ENCODE results near the gene GTPBP2.

Gene GTPBP2

GRCh38 chr6:43572015-43572414 is 57.0 kb downstream of the GTPBP2 start:
- no peak overlapping the region for H2AFZ ChIP-seq (ENCODE audit: low read depth, low read length)
- H3K9me3 ChIP-seq (ENCODE audit: low read length) = no peaks in the 10 kb centered on the region
- peaks cover 52% of the 10 kb centered on the region for H3K36me3 ChIP-seq (ENCODE audit: insufficient read depth, low read length)
- no peaks in the 10 kb centered on the region for H3K27me3 ChIP-seq (ENCODE audit: insufficient read depth, low read length)
- H3K4me1 ChIP-seq (ENCODE audit: insufficient read depth, low read length) = peaks cover 11% of the 10 kb centered on the region
- H3K4me3 ChIP-seq (ENCODE audit: low read length) = no peak overlapping the region

- Histone ChIP-seq H2AFZ (ENCODE audit: low read depth, low read length) (no peak overlapping the region), H3K36me3 (ENCODE audit: insufficient read depth, low read length) (peaks cover 59% of the 10 kb centered on the region), H3K4me1 (ENCODE audit: insufficient read depth, low read length) (peaks cover 9% of the 10 kb centered on the region), H3K27me3 (ENCODE audit: insufficient read depth, low read length) (no peaks in the 10 kb centered on the region), H3K9me3 (ENCODE audit: low read length) (no peaks in the 10 kb centered on the region), H3K4me3 (ENCODE audit: low read length) (no peak overlapping the region)
These were observed 58.1 kb downstream of the GTPBP2 start for GRCh38 chr6:43570876-43571441.
